Neural progenitor cell (in vitro differentiated cells): ENCODE data around the gene TCTN1. TPM values are rescaled to one million over a fixed set of nuclear protein-coding genes. Genes with fewer than 3 reads are reported as not detected.
A peak's percentile ranks its signal among the peaks of the same experiment; 100 is the strongest.
"Not testable (repeated sequence)": the region's sequence is repeated elsewhere in the genome, so short reads cannot be mapped to it uniquely, and the experiment has no call there.

Source experiments
- DNase-seq: peaks from one replicate; pipeline ENCODE4 v3.0.0-alpha.2; 2016; ENCODE audit warnings: low spot score
- H2AFZ ChIP-seq: fragments of 200-600 bp; sonication (generic); replicated peaks from 2 replicates; pipeline ENCODE4 v1.6.1; 2016; ENCODE audit warnings: antibody characterized with exemption
- H3F3A ChIP-seq: fragments of 200-600 bp; sonication (generic); 2 replicates; pipeline ENCODE4 v1.6.1; 2016; ENCODE audit warnings: antibody characterized with exemption, low read depth
- H3K27ac ChIP-seq: fragments of 200-600 bp; sonication (generic); 2 replicates; pipeline ENCODE4 v1.5.1; 2016; ENCODE audit warnings: mild to moderate bottlenecking
- H3K27me3 ChIP-seq: fragments of 200-600 bp; sonication (generic); 2 replicates; pipeline ENCODE4 v1.6.1; 2016; ENCODE audit warnings: mild to moderate bottlenecking, moderate library complexity
- H3K36me3 ChIP-seq: fragments of 200-600 bp; sonication (generic); 2 replicates; pipeline ENCODE4 v1.5.1; 2016
- H3K4me1 ChIP-seq: fragments of 200-600 bp; sonication (generic); 2 replicates; pipeline ENCODE4 v1.6.1; 2016; ENCODE audit warnings: mixed run types
- H3K4me2 ChIP-seq: fragments of 200-600 bp; sonication (generic); 2 replicates; pipeline ENCODE4 v1.6.1; 2016
- H3K4me3 ChIP-seq: fragments of 200-600 bp; sonication (generic); 2 replicates; pipeline ENCODE4 v1.5.1; 2016
- H3K79me2 ChIP-seq: fragments of 200-600 bp; sonication (generic); 2 replicates; pipeline ENCODE4 v1.6.1; 2016; ENCODE audit warnings: low read depth
- H3K9ac ChIP-seq: fragments of 200-600 bp; sonication (generic); 2 replicates; pipeline ENCODE4 v1.6.1; 2016
- H3K9me3 ChIP-seq: fragments of 200-600 bp; sonication (generic); 2 replicates; pipeline ENCODE4 v1.5.1; 2016; ENCODE audit warnings: low read depth
- H4K20me1 ChIP-seq: fragments of 200-600 bp; sonication (generic); 2 replicates; pipeline ENCODE4 v1.6.1; 2016; ENCODE audit warnings: low read depth
- H3K27ac Mint-ChIP-seq: 3 replicates; pipeline ENCODE4 v1.8.0; 2021; ENCODE audit warnings: mixed read lengths
- H3K27me3 Mint-ChIP-seq: 2 replicates; pipeline ENCODE4 v1.8.0; 2022; ENCODE audit warnings: low read depth, mild to moderate bottlenecking, inconsistent platforms, moderate library complexity, mixed read lengths; ENCODE audit not compliant: insufficient read depth
- H3K36me3 Mint-ChIP-seq: 3 replicates; pipeline ENCODE4 v1.8.0; 2021; ENCODE audit warnings: mixed read lengths
- H3K4me1 Mint-ChIP-seq: 3 replicates; pipeline ENCODE4 v1.8.0; 2021; ENCODE audit warnings: mixed read lengths
- H3K4me3 Mint-ChIP-seq: 3 replicates; pipeline ENCODE4 v1.8.0; 2021; ENCODE audit warnings: mild to moderate bottlenecking, moderate library complexity, mixed read lengths
- H3K9me3 Mint-ChIP-seq: 3 replicates; pipeline ENCODE4 v1.8.0; 2020; ENCODE audit warnings: mixed read lengths
- EZH2 ChIP-seq: fragments of 200-600 bp; sonication (generic); IDR thresholded peaks from 2 replicates; pipeline ENCODE4 v1.6.1; 2017; ENCODE audit warnings: antibody characterized with exemption, mild to moderate bottlenecking, moderate library complexity
- EZH2phosphoT487 ChIP-seq: fragments of 200-600 bp; sonication (generic); IDR thresholded peaks from 2 replicates; pipeline ENCODE4 v1.6.1; 2017; ENCODE audit warnings: antibody characterized with exemption
- total RNA-seq: library from RNA; depleted of rRNA; stranded (reverse); fragments of >200 nt; gene quantifications from 2 replicates; pipeline ENCODE4 v1.2.3, GENCODE V29; 2015; ENCODE audit warnings: low replicate concordance
- TF ChIP-seq, protein P1 (sequence below): fragments of 200-600 bp; sonication (generic); IDR thresholded peaks from 2 replicates; pipeline ENCODE4 v1.5.1; 2017; ENCODE audit warnings: antibody characterized with exemption, mild to moderate bottlenecking

Gene TCTN1
- total RNA-seq, 1 donor from 2014 or later, result 42.7 TPM

DNA sequence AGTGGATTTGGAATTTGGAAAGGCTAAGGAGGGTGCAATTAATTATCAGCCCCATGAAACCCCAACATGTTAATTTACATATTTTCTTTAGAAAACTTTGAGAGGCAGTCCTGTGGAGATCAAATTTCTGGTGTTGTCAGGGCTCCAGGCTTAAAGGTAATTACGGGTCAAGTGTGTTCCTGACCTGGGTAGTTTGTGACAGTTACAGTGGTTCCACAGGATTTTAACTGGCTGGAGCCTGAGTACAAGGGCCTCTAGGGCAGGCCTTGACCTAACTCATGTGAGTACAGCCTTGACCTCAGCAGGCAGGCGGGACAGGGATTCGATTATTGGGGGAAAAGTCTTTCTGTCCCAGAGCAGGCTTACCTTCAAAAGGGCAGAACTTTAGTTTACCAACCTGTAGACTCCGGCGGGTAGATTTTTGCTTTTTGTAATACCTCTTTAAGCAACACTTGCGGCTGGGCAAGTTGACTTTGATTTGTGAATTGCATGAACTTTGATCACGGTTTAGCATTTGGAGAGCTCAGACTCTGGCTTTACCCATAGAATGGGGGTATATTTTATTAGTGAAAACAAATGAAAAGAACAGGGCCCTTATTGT is 22.4 kb upstream of the TCTN1 start:
- Histone ChIP-seq H3K27me3 (no peaks in the 10 kb centered on the region), H3K9ac (no peak overlapping the region), H3K9me3 (no peaks in the 10 kb centered on the region), H3K27ac (no peak overlapping the region), H2AFZ (no peak overlapping the region), H3K79me2 (no peaks in the 10 kb centered on the region), H3F3A (no peaks in the 10 kb centered on the region), H3K4me2 (no peak overlapping the region), H3K36me3 (no peaks in the 10 kb centered on the region), H4K20me1 (no peaks in the 10 kb centered on the region), H3K4me3 (no peak overlapping the region), H3K4me1 (peaks cover 6% of the 10 kb centered on the region)
- Mint-ChIP-seq H3K9me3 (no peaks in the 10 kb centered on the region), H3K27ac (peak overlapping the region; percentile 57), H3K4me3 (peak overlapping the region; percentile 39), H3K36me3 (no peaks in the 10 kb centered on the region), H3K4me1 (peaks cover 13% of the 10 kb centered on the region), H3K27me3 (peaks cover 3% of the 10 kb centered on the region)
- DNase-seq, result no peak
- TF ChIP-seq, protein P1, sequence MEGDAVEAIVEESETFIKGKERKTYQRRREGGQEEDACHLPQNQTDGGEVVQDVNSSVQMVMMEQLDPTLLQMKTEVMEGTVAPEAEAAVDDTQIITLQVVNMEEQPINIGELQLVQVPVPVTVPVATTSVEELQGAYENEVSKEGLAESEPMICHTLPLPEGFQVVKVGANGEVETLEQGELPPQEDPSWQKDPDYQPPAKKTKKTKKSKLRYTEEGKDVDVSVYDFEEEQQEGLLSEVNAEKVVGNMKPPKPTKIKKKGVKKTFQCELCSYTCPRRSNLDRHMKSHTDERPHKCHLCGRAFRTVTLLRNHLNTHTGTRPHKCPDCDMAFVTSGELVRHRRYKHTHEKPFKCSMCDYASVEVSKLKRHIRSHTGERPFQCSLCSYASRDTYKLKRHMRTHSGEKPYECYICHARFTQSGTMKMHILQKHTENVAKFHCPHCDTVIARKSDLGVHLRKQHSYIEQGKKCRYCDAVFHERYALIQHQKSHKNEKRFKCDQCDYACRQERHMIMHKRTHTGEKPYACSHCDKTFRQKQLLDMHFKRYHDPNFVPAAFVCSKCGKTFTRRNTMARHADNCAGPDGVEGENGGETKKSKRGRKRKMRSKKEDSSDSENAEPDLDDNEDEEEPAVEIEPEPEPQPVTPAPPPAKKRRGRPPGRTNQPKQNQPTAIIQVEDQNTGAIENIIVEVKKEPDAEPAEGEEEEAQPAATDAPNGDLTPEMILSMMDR, result no peak
- TF ChIP-seq EZH2phosphoT487, result no peak

DNA sequence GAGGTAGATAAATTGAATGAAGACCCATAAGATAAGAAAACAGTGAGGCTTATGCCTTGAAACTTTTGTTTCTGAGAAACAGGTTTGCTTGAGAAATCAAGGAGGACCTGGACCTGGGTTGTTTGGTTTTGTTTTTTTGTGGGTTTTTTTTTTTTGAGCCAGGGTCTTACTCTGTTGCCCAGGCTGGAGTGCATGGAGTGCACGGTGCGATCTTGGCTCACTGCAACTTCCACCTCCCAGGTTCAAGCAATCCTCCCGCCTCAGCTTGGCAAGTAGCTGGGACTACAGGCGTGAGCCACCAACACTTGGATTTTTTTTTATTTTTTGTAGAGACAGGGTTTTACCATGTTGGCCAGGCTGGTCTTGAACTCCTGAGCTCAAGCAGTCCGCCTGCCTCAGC is 21.9 kb upstream of the TCTN1 start:
- no peak overlapping the region for H3K27ac Mint-ChIP-seq
- TF ChIP-seq EZH2phosphoT487 (no peak), EZH2 (no peak)
- TF ChIP-seq, protein P1, result no peak
- Histone ChIP-seq H3F3A (no peaks in the 10 kb centered on the region), H4K20me1 (no peaks in the 10 kb centered on the region), H3K9me3 (no peaks in the 10 kb centered on the region), H2AFZ (no peak overlapping the region), H3K36me3 (no peaks in the 10 kb centered on the region), H3K4me3 (no peak overlapping the region), H3K27me3 (no peaks in the 10 kb centered on the region), H3K4me1 (peaks cover 6% of the 10 kb centered on the region), H3K79me2 (no peaks in the 10 kb centered on the region), H3K4me2 (no peak overlapping the region), H3K27ac (no peak overlapping the region), H3K9ac (no peak overlapping the region)
- peaks cover 13% of the 10 kb centered on the region for H3K4me1 Mint-ChIP-seq
- H3K36me3 Mint-ChIP-seq, result no peaks in the 10 kb centered on the region
- peaks cover 3% of the 10 kb centered on the region for H3K27me3 Mint-ChIP-seq
- H3K4me3 Mint-ChIP-seq, result no peak overlapping the region
- H3K9me3 Mint-ChIP-seq, result no peaks in the 10 kb centered on the region
- DNase-seq, result no peak

DNA sequence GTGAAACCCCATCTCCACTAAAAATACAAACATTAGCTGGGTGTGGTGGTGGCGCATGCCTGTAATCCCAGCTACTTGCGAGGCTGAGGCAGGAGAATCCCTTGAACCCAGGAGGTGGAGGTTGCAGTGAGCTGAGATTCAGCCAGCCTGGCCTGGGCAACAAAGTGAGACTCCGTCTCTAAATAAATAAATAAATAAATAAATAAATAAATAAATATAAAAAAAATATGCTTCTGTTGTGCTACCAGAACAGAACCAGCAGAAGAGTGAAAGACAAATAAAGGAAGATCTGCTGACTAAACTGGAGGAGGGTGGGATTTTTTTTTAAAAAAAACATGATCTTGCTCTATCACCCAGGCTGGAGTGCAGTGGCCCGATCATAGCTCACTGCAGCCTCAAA is 21.0 kb upstream of the TCTN1 start:
- not testable (repeated sequence) for H3K36me3 Mint-ChIP-seq, H4K20me1 ChIP-seq, H3K27me3 Mint-ChIP-seq, DNase-seq, H3K9me3 Mint-ChIP-seq, H3K9ac ChIP-seq, H3K79me2 ChIP-seq, H3K4me2 ChIP-seq, H3K36me3 ChIP-seq, H3K9me3 ChIP-seq, H3K27ac Mint-ChIP-seq, H3K4me3 ChIP-seq, H3F3A ChIP-seq, H3K4me3 Mint-ChIP-seq, H3K4me1 ChIP-seq, H2AFZ ChIP-seq, H3K27ac ChIP-seq, H3K27me3 ChIP-seq
- peaks cover 13% of the 10 kb centered on the region for H3K4me1 Mint-ChIP-seq

DNA sequence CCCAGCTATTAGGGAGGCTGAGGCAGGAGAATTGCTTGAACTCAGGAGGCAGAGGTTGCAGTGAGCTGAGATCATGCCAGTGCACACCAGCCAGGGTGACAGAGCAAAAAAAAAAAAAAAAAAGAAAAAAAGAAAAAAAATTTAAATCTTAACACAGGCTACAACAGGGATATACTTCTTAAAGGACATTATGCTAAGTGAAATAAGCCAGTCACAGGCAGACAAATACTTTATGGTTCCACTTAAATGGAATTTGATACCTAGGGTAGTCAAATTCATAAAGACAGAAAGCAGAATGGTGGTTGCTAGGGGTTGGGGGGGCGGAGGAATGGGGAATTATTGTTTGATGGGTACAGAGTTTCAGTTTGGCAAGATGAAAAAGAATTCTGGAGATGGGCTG is 16.0 kb upstream of the TCTN1 start:
- H3K4me1 ChIP-seq, result no peaks in the 10 kb centered on the region
- no peak for TF ChIP-seq EZH2phosphoT487
- no peak for TF ChIP-seq EZH2
- TF ChIP-seq, protein P1, result no peak
- Mint-ChIP-seq H3K27me3 (no peaks in the 10 kb centered on the region), H3K27ac (peak overlapping the region; percentile 66), H3K4me3 (no peak overlapping the region), H3K36me3 (no peaks in the 10 kb centered on the region), H3K4me1 (no peaks in the 10 kb centered on the region), H3K9me3 (no peaks in the 10 kb centered on the region)
- H3K79me2 ChIP-seq, result no peaks in the 10 kb centered on the region
- no peaks in the 10 kb centered on the region for H3F3A ChIP-seq
- no peaks in the 10 kb centered on the region for H3K36me3 ChIP-seq
- no peak for DNase-seq
- no peak overlapping the region for H2AFZ ChIP-seq
- no peak overlapping the region for H3K9ac ChIP-seq
- no peak overlapping the region for H3K4me2 ChIP-seq
- H3K27me3 ChIP-seq, result no peaks in the 10 kb centered on the region
- no peak overlapping the region for H3K27ac ChIP-seq
- H3K4me3 ChIP-seq, result no peak overlapping the region
- H3K9me3 ChIP-seq, result no peaks in the 10 kb centered on the region
- H4K20me1 ChIP-seq, result no peaks in the 10 kb centered on the region
